Endothelial cell of umbilical vein (primary cell): ENCODE measurements around the gene TBC1D16. TPM values are rescaled to one million over a fixed set of nuclear protein-coding genes. Genes with fewer than 3 reads are reported as not detected.
A peak's percentile ranks its signal among the peaks of the same experiment; 100 is the strongest.

Source experiments
- BruUV-seq: library from RNA; stranded (reverse); fragments of 400-500 nt; replicated peaks from 2 replicates; lab custom pipeline; 2021; lab: Mats Ljungman, UMichigan
- CTCF ChIA-PET: fragments of 300-600, 350-600 bp; sonication (Branson Sonifier 250); formaldehyde crosslinking; loops from one replicate; lab custom pipeline; 2021; ENCODE audit warnings: antibody characterized with exemption, inconsistent platforms; lab: Charles Lee
- POLR2A ChIA-PET: fragments of 300-600, 350-600 bp; sonication (Branson Sonifier 250); formaldehyde crosslinking; loops from one replicate; lab custom pipeline; 2021; ENCODE audit warnings: antibody characterized with exemption, inconsistent platforms; lab: Charles Lee
- DNase-seq: peaks from one replicate; pipeline ENCODE4 v3.0.0-alpha.2; 2011; ENCODE audit warnings: low read depth, low spot score
- FAIRE-seq: peaks from 2 replicates; lab custom pipeline; 2011; peaks lifted over from hg19 to GRCh38; lab: Jason Lieb, UNC
- H2AFZ ChIP-seq: 2 replicates; pipeline ENCODE4 v1.6.0; 2012; ENCODE audit warnings: low read depth, low read length, control low read depth, inconsistent platforms
- H3K27ac ChIP-seq: 2 replicates; pipeline ENCODE4 v1.5.1; 2011; ENCODE audit warnings: low read depth, mild to moderate bottlenecking, control low read depth, low read length, moderate library complexity; ENCODE audit not compliant: insufficient read depth
- H3K27me3 ChIP-seq, 2 experiments: 2 replicates each; pipeline versions ENCODE4 v1.6.0 to v1.6.1; 2011; ENCODE audit warnings: low read length in 2 of 2, mixed read lengths in 1 of 2; ENCODE audit not compliant: control insufficient read depth in 2 of 2, insufficient read depth in 2 of 2
- H3K36me3 ChIP-seq, 2 experiments: 2 replicates in 1 of 2; 3 replicates in 1 of 2; pipeline ENCODE4 v1.5.1; 2011; ENCODE audit warnings: low read length in 2 of 2, mild to moderate bottlenecking in 1 of 2, moderate library complexity in 1 of 2; ENCODE audit not compliant: control insufficient read depth in 2 of 2, insufficient read depth in 2 of 2; ENCODE audit errors: extremely low read depth in 1 of 2
- H3K4me1 ChIP-seq: 3 replicates; pipeline ENCODE4 v1.5.1; 2011; ENCODE audit warnings: mild to moderate bottlenecking, low read length; ENCODE audit not compliant: control insufficient read depth, insufficient read depth; ENCODE audit errors: extremely low read depth
- H3K4me2 ChIP-seq: 2 replicates; pipeline ENCODE4 v1.6.1; 2011; ENCODE audit warnings: low read length, control low read depth, mixed read lengths; ENCODE audit not compliant: insufficient read depth
- H3K4me3 ChIP-seq, 3 experiments: fragments of 200-600 bp in 1 of 3; sonication (generic), shearing (Covaris generic) in 1 of 3; replicated peaks in 1 of 3; 2 replicates each; pipeline ENCODE4 v1.5.1; 2011 to 2016; ENCODE audit warnings: control low read depth in 3 of 3, low read length in 3 of 3, mild to moderate bottlenecking in 2 of 3, inconsistent platforms in 1 of 3, low read depth in 1 of 3, moderate library complexity in 1 of 3; ENCODE audit not compliant: insufficient read depth in 1 of 3
- H3K79me2 ChIP-seq: 2 replicates; pipeline ENCODE4 v1.6.0; 2012; ENCODE audit warnings: low read length, inconsistent platforms; ENCODE audit not compliant: control insufficient read depth, insufficient read depth
- H3K9ac ChIP-seq: replicated peaks from 2 replicates; pipeline ENCODE3; 2011; ENCODE audit warnings: low read length, control low read depth; ENCODE audit not compliant: insufficient read depth; ENCODE audit errors: extremely low read depth
- H3K9me1 ChIP-seq: replicated peaks from 3 replicates; pipeline ENCODE4 v1.6.0; 2011; ENCODE audit warnings: mild to moderate bottlenecking, low read length; ENCODE audit not compliant: control insufficient read depth, insufficient read depth; ENCODE audit errors: extremely low read depth
- H3K9me3 ChIP-seq: replicated peaks from 2 replicates; pipeline ENCODE4 v1.5.1; 2012; ENCODE audit warnings: low read length, inconsistent platforms; ENCODE audit not compliant: control insufficient read depth, insufficient read depth
- H4K20me1 ChIP-seq: replicated peaks from 2 replicates; pipeline ENCODE3; 2011; ENCODE audit warnings: mild to moderate bottlenecking, low read length; ENCODE audit not compliant: control insufficient read depth, insufficient read depth; ENCODE audit errors: extremely low read depth
- FOS ChIP-seq: IDR thresholded peaks from 2 replicates; pipeline ENCODE4 v1.6.1; 2011; ENCODE audit warnings: mild to moderate bottlenecking, low read length, moderate library complexity, borderline replicate concordance; ENCODE audit not compliant: insufficient read depth
- JUN ChIP-seq: IDR thresholded peaks from 2 replicates; pipeline ENCODE4 v1.6.1; 2011; ENCODE audit warnings: borderline replicate concordance, low read depth; ENCODE audit not compliant: insufficient read length, insufficient read depth
- POLR2A ChIP-seq: IDR thresholded peaks from 2 replicates; pipeline ENCODE4 v1.6.1; 2012; ENCODE audit warnings: low read depth, mild to moderate bottlenecking, control low read depth, low read length
- POLR2AphosphoS5 ChIP-seq: IDR thresholded peaks from 2 replicates; pipeline ENCODE4 v1.6.1; 2012; ENCODE audit warnings: low read depth, mild to moderate bottlenecking, control low read depth, low read length, moderate library complexity; ENCODE audit not compliant: insufficient read depth
- dilution Hi-C: fragments of 300-500 bp; cut with MboI; formaldehyde crosslinking; loops from one replicate; pipeline ENCODE4 v1.15.0; 2019; ENCODE audit warnings: low sequenced_read_pairs; ENCODE audit not compliant: extremely low pct_ligation_motif_present
- intact Hi-C: fragments of 100-400 bp; cut with micrococcal nuclease; formaldehyde crosslinking; loops from one replicate; pipeline ENCODE4 v1.10.0; 2022
- polyA plus RNA-seq, 4 experiments: library from polyadenylated mRNA; depleted of rRNA in 3 of 4; stranded (reverse) in 3 of 4; unstranded in 1 of 4; fragments of >200 nt; gene quantifications; 2 replicates each; pipeline versions ENCODE4 v1.2.1 to v1.2.3, GENCODE V29; 2011 to 2012; ENCODE audit warnings: missing spikeins in 1 of 4
- total RNA-seq: library from RNA; stranded (reverse); gene quantifications from 2 replicates; pipeline ENCODE4 v1.2.3, GENCODE V29; 2021
- TF ChIP-seq, protein P1 (sequence below), 2 donors: IDR thresholded peaks; 1 replicate in 1 of 2; 2 replicates in 1 of 2; pipeline ENCODE4 v1.5.1; 2011; ENCODE audit warnings: low read length in 2 of 2, mild to moderate bottlenecking in 2 of 2, moderate library complexity in 2 of 2, control low read depth in 1 of 2, inconsistent platforms in 1 of 2, low read depth in 1 of 2; ENCODE audit not compliant: insufficient read depth in 1 of 2; ENCODE audit errors: extremely low read depth in 1 of 2

TBC1D16 gene
- total and polyA plus RNA-seq, 2 donors (not counting 3 experiments of a cell fraction or from before 2014, with no cell fraction given), result 12.9 to 48.6 TPM

- Histone ChIP-seq H3K36me3 (peaks cover 0 to 10% of the 10 kb centered on the region in 2 experiments), H3K9me3 (no peaks in the 10 kb centered on the region), H3K9ac (no peak overlapping the region), H3K79me2 (no peaks in the 10 kb centered on the region), H3K4me3 (no peak overlapping the region), H3K4me1 (peaks cover 8% of the 10 kb centered on the region), H3K27me3 (no peaks in the 10 kb centered on the region), H2AFZ (no peak overlapping the region), H4K20me1 (no peaks in the 10 kb centered on the region), H3K27ac (no peak overlapping the region), H3K4me2 (no peak overlapping the region), H3K9me1 (no peaks in the 10 kb centered on the region)
- CTCF ChIA-PET, result interaction anchor here (0.7 to 1.5 kb wide), 6 partner anchors 8 to 224 kb away, joined by 3 to 9 read pairs (median 3); partner anchors contain the start of gene GAA
- TF ChIP-seq, protein P1, sequence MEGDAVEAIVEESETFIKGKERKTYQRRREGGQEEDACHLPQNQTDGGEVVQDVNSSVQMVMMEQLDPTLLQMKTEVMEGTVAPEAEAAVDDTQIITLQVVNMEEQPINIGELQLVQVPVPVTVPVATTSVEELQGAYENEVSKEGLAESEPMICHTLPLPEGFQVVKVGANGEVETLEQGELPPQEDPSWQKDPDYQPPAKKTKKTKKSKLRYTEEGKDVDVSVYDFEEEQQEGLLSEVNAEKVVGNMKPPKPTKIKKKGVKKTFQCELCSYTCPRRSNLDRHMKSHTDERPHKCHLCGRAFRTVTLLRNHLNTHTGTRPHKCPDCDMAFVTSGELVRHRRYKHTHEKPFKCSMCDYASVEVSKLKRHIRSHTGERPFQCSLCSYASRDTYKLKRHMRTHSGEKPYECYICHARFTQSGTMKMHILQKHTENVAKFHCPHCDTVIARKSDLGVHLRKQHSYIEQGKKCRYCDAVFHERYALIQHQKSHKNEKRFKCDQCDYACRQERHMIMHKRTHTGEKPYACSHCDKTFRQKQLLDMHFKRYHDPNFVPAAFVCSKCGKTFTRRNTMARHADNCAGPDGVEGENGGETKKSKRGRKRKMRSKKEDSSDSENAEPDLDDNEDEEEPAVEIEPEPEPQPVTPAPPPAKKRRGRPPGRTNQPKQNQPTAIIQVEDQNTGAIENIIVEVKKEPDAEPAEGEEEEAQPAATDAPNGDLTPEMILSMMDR (IDR thresholded peaks at IDR 0.05; ENCODE audit: extremely low read depth in 1 of 2, insufficient read depth in 1 of 2, low read depth in 1 of 2, low read length in 2 of 2), result peak; percentile 36 to 42
- no peak for TF ChIP-seq JUN
- DNase-seq, result no peak
- BruUV-seq, result no TSS peak
- FAIRE-seq, result no peak
- intact Hi-C loops, result no loop called here
- dilution Hi-C loops, result no loop called here
- POLR2A ChIA-PET, result interaction anchor here (1.2 kb wide), 1 partner anchor 8 kb away, joined by 3 read pairs; no protein-coding TSS in a partner anchor
Measured at GRCh38 chr17:79970576-79971068, 65.0 kb downstream of the TBC1D16 start.

GRCh38 chr17:79969906-79970305, 65.8 kb downstream of the TBC1D16 start:
- TF ChIP-seq JUN, result no peak
- no peak for TF ChIP-seq POLR2AphosphoS5
- TF ChIP-seq POLR2A, result no peak
- TF ChIP-seq FOS, result no peak
- CTCF ChIA-PET, result interaction anchor here (0.7 to 1.5 kb wide), 5 partner anchors 9 to 224 kb away, joined by 3 to 9 read pairs (median 3); partner anchors contain the start of gene GAA
- no peak overlapping the region for H3K4me3 ChIP-seq
- no peak for FAIRE-seq
- no peak overlapping the region for H3K27ac ChIP-seq
- POLR2A ChIA-PET, result interaction anchor here (1.2 kb wide), 1 partner anchor 9 kb away, joined by 3 read pairs; no protein-coding TSS in a partner anchor
- H3K9me3 ChIP-seq, result no peaks in the 10 kb centered on the region
- no TSS peak for BruUV-seq
- dilution Hi-C loops, result no loop called here
- H4K20me1 ChIP-seq, result no peaks in the 10 kb centered on the region
- peaks cover 0 to 8% of the 10 kb centered on the region in 2 experiments for H3K36me3 ChIP-seq
- H3K4me2 ChIP-seq, result no peak overlapping the region
- DNase-seq, result no peak
- intact Hi-C loops, result no loop called here
- no peak overlapping the region for H3K9ac ChIP-seq
- peaks cover 12% of the 10 kb centered on the region for H3K4me1 ChIP-seq
- no peak overlapping the region for H2AFZ ChIP-seq
- H3K27me3 ChIP-seq, result no peaks in the 10 kb centered on the region
- no peaks in the 10 kb centered on the region for H3K79me2 ChIP-seq
- no peaks in the 10 kb centered on the region for H3K9me1 ChIP-seq
